SIG-M5 (cell line): Measurements from ENCODE around the gene TCIRG1.

ENCODE experiments used
- DNase-seq: peaks from one replicate; lab custom pipeline; 2025; lab: John Stamatoyannopoulos, UW

Gene TCIRG1

DNA sequence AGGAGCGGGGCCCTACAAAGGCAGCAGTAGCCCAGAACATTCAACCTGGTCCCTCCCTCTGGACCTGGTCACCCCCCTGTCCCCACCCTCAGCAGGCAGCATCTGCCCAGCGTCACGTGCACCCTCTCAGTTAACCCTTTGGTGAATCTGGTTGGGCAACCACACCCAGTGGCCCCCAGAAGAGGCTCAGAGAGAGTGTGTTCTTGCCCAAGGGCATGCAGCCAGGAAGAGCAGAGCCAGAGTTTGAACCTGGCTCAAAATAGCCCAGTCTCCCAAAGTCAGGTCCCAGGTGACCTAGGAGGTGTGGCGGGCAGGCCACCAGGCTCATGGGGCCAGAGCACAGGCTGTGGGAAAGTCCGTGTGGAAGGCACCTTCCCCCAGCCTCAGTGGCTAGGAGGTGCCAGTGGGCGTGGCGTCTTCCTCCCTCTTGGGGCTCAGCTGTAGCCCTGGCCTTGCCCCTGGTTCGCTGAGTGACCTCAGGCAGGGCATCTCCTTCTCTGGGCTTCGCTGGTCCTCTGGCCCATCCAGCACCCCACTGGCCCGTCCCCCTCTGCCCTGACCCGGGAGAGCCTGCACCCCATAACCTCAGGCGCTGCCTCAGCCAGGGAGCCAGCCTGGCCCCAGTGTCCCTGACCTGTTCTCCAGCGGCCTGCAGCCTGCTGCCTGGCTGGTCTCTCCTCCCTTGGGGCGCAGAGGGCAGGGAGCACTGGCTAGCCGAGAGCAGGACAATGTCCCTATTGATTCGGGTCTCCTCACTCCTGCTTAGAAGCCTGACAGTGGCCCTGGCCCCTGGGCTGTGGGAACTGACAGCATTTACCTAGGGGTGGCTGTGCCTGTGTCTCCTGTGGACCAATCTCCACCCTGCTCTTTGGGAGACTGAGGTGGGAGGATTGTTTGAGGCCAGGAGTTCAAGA, 21.7 kb upstream of the TCIRG1 start:
- no peak for DNase-seq

DNA sequence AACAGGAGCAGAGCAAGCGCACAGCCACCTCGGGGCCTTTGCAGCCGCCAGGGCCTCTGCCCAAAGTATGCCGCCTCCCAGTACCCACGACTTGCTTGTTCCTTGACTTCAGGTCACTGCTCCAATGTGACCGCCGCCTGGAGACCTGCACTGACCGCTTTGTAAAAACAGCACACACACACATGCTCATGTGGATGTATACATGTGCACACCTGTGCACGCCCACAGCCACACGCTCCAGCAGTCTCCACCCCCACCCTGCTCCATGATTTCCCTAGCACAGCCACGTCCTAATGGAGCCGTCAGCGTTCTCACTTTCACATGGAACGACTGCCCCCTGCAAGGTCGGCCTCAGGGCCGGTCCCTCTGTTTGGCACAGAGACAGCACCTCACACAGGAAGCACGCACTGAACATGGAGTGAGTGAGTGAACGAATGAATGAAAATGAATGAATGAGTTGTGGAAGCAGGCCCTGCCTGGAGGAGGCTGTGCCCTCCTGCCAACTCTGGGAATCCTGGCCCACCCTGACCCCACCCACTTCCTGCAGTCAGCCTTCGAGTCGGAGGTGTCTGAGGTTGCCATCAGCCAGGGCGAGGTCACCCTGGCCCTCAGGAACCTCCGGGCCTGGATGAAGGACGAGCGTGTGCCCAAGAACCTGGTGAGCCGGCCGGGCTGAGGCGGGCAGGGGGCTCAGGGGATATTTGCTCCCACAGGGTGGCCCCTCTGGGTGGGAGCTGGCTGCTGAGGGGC, 20.7 kb upstream of the TCIRG1 start:
- DNase-seq, result no peak

DNA sequence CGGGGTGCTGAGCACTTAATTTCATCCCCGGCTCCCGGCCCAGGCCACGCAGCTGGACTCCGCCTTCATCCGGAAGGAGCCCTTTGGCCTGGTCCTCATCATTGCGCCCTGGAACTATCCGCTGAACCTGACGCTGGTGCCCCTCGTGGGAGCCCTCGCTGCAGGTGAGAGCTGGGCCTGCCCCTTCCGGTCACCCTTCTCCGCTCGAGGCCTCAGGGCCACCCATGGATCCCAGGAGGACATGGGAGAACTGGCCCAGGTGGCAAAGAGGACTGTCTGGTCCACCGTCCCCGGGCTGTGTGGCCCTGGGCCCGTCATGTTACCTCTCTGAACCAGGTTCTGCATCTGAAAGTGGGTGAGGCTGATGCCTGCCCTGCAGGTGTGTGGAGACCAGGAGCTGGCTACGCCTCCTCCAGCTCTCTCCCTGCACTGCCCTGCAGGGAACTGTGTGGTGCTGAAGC, 20.1 kb upstream of the TCIRG1 start:
- DNase-seq, result no peak

DNA sequence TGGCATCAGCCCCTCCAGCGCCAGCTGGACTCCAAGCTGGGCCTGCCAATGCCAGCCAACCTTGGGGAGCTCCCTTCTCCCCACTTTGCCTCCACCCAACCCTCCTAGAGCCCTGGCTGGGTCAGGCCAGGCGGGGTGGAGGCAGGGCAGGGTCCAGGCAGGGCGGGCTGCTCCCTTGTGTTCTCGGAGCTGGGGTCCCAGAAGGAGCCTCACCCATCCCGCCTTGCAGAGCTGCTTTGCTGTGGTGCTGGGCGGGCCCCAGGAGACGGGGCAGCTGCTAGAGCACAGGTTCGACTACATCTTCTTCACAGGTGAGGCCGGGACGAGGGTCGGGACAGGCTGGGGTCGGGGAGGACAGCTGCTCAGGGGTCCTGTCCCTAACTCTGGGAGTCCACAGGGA, 19.3 kb upstream of the TCIRG1 start:
- DNase-seq, result no peak

DNA sequence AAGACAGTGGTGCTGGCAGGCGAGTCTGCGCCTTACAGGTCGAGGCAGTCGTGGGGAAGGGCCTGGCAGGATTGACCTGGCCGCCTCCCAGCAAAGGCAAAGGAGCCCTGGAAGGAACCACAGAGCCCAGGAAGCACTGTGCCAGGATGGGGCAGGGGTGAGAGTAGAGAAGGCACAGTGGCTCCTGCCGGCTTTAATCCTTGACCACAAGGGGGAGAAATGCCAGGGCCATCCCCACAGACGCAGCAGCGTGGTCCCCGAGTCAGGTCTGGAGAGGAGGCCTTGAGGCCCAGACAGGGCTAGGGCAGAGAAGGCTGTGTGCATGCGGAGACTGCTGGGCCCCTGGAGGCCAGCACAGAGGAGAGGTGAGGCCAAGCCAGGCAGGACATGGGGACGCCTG, 18.2 kb upstream of the TCIRG1 start:
- no peak for DNase-seq

DNA sequence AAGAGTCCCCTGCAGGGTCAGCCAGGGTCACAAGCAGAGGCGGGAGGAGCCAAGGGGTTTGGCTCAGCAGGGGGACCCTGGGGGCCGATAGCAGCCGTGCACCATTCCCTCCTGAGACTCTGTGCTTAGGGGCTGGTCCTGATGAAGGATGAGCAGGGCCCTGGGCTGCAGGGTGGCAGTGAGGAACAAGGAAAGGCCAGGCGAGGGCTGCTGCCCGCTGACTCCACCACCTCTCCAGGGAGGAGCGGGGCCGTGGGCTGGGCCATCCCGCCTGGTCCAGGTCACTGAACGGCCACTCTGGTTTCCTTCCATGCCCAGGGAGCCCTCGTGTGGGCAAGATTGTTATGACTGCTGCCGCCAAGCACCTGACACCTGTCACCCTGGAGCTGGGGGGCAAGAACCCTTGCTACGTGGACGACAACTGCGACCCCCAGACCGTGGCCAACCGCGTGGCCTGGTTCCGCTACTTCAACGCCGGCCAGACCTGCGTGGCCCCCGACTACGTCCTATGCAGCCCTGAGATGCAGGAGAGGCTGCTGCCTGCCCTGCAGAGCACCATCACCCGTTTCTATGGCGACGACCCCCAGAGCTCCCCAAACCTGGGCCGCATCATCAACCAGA, 17.5 kb upstream of the TCIRG1 start:
- no peak for DNase-seq

DNA sequence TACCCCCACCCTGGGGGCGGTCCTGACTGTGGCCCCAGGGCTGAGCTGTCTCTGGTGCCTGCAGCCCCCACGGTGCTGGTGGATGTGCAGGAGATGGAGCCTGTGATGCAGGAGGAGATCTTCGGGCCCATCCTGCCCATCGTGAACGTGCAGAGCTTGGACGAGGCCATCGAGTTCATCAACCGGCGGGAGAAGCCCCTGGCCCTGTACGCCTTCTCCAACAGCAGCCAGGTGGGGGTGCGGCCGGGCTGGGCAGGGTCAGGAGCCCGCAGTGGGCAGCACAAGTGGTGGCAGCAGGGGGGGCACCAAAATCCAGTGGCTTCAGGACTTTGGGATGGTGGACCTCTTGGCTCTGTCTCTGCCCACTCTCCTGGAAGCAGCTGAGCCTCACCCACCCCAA, 16.3 kb upstream of the TCIRG1 start:
- DNase-seq, result no peak

DNA sequence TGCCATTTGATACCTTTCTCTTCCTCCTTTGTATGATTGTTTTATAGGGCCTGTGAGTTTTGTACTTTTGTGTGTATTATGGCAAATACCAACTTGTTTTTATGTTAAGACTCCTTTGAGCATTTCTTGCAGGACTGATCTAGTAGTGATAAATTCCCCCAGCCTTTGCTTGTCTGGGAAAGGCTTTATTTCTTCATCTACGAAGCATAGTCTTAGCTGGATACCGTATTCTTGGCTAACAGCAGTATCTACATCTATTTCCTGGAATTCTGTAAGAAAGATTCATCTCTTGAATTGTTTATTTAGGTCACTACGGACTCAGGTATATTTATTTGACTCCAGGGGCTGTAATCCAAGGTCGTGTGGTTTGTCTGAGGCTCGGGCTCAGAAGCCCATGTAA, 14.3 kb upstream of the TCIRG1 start:
- no peak for DNase-seq

DNA sequence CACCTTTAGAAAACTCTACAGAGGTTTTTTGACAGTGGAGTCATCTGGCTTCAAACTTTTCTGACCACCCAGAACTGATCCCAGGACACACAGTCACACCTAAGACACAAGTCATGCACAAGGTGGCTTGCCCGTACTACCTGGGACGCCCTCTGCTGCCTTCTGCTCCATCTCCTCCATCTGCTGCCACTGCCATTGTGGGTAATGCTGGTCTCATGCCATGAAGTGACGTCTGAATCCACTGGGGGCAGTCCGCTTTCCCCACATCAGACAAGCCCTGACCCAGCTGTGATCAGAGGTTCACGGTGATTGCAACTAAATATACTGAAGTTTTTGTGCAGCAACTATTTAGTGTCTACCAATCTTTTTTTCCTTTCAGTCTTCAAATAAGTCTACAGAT, 13.8 kb upstream of the TCIRG1 start:
- DNase-seq, result no peak

DNA sequence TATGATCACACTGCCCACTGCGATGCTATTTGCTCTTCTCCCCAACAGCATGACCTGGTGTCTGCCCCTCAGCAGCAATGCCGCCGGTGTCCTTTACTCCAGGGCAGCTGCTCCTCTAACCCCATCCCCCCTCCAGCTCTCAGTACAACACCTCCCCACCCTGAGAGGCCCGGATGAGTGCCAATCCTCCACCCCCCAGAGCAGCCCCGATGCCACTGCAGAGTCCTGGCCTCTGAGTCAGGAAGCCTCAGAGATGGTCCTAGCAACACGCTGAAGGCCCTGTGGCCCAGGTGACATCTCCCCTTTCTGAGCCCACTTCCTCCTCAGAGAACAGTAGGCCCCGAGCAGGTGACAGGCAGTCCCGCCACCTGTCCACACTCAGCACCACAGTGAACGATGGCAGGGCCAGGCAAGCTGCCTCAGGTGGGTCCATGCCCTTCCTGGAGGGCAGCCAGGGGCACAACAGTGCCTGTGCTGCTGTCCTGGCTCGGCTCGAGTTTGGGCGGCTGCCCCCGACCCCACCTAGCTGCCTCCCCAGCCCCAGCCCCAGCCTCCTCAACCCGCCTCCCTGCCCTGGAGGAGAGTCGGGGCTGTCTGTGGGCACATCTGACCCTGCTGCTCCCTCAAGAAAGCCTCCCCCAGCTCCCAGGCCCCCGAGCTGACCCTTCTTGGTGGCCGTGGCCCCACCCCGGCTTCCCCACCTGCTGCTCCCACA, 12.3 kb upstream of the TCIRG1 start:
- no peak for DNase-seq

DNA sequence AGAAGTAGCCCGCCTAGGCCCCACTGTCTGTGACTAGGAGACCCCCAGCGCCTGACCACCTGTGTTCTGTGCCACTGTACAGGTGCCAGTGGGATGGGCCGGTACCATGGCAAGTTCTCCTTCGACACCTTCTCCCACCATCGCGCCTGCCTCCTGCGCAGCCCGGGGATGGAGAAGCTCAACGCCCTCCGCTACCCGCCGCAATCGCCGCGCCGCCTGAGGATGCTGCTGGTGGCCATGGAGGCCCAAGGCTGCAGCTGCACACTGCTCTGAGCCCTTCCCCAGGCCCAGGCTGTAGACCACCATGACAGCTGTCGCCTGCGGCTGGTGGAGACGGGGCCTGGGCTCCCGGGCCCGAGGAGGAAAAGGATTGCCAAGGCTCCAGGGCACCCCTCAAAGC, 11.2 kb upstream of the TCIRG1 start:
- DNase-seq, result no peak

DNA sequence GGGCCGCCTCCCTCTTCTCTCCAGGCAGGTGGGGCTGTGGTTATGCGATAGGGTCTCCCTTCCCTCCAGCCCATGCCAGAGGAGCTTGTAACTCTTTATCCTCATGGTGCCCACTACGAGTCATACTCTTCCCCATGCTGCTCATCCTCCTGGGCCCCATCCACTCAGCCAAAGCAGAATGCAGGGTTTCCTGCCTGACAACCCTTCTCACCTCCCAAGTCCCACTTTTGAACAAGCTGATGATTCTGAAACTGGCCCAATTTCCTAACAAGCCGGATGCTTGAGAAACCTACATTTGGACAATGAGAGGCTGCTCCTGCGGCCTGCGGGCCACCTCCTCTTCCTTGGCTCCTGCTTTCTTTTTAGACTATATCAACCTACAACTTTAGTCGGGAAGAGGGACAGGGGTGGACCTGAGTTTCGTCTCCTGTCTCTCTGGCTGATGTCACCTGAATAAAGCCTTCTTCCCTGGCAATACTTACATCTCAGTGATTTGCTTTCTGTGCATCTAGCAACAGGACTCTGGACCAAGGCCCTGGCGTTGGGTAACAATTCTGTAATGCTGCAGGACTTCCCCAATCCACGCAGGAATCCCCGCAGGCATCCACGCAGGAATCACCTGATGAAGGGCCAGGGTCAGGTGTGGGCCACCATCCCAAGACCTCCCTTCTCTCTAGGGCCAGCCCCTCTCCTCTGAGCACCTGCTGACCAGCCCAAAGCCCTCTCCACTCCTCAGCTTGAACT, 9.9 kb upstream of the TCIRG1 start:
- DNase-seq, result no peak

DNA sequence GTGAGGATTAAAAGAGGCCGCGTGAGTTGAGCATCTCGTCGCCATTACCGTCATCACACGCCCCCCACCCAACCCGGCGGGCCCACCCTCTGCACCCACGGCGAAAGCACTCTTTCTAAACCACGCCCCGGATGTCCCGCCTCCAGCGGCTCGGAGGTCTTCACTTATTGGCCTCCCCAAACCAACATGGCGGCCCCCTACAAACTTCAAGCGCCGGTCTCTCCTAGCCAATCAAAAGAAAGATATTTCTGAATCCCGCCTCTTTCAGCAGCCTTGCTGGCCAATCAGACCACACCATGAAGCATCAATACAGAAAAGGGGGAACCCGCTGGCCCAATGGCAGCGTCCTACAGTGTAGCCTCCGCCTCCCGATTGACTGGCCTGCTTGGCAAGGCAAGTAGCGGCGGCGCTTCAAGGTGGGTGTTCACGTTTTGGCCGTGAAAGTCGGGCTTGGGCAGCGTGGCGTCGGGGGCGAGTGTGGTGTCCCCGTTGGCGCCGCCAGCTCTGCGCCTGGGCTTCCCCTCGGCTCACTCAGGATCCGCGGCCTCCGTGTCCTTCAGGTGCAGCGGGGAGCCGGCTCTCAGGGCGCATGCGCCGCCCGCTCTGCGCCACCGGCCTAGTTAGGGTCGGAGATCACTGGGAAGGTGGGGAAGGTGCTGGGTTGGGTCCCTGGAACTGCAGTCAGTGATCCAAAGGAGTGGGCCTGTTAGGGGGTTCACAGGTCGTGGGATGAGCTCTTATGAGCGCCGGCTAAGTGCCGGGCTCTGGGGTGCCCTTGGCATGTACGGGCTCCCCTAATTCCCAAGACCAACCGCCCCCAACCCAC, 8.3 kb upstream of the TCIRG1 start, which contains the start of gene NDUFS8:
Gene NDUFS8 (plus strand): TSS at position 364 of the 826 bp plus-strand sequence. CDS start 1,471 bp downstream, outside the sequence.
- peak; percentile 94 for DNase-seq

DNA sequence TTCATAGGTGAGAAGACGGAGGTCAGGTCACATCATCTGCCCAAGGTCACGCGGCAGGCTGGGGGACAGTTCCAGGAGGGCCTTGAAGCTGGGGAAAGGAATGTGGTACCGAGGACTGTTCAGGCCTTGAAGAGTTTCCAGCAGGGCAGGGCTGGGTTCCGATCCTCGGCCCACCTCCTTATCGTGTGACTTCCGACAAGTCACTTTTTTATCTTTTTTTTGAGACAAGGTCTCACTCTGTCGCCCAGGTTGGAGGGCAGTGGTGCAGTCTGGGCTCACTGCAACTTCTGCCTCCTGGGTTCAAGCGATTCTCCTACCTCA, 7.7 kb upstream of the TCIRG1 start:
- DNase-seq, result no peak

DNA sequence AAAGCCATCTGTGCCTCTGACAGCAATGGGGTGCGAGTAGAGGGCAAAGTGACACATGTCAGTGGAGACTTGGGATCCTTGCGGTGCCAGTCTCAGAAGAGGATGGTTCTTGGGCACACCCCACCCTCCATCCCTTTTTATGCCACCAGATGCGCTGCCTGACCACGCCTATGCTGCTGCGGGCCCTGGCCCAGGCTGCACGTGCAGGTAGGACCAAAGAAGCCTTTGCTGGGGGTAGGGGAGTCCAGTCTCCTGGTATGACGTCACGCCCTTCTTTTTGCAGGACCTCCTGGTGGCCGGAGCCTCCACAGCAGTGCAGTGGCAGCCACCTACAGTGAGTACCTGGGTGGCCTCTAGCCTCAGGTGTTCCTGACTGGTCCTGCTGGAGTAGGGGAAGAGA, 6.8 kb upstream of the TCIRG1 start:
- no peak for DNase-seq

DNA sequence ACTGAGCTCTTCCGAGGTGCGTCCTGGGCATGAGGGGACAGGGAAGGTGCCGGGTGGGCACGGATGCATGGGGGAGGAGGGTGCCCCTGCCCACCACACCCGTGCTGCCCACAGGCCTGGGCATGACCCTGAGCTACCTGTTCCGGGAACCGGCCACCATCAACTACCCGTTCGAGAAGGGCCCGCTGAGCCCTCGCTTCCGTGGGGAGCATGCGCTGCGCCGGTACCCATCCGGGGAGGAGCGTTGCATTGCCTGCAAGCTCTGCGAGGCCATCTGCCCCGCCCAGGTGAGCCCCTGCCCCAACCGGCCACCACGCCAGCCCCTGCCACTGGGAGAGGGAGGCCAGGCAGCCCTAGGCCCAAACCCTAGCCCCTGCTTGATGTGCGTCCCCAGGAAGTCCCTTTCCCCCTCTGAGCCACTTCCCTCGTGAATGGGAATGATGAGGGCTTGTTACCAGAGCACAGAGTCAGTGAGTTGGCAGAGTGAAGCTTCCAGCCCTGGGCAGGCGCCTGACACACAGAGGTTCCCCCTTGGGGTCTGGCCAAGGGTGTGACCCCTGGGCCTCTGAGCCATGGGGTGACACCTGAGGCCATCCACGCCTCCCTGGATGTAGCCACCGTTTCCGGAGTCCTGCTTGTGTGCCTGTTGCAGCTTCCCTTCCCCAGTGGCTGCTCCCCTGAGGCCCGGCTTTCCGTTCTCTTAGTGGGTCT, 5.7 kb upstream of the TCIRG1 start:
- no peak for DNase-seq

DNA sequence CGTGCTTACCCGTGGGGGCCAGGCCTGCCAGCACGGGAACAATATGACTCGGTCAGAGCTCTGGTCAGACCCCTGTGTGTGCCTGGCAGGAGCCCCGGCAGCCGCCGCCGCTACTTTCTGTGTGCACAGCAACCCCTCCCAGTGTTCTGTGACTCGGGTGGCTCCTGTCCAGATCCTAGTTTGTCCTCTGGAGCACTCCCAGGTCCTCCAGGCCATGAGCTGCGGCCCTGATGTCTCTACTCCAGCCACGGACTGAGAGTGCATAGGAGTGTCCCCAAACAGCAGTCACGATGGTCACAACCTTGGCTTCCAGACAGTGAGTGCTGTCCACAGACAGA, 5.1 kb upstream of the TCIRG1 start:
- no peak for DNase-seq

DNA sequence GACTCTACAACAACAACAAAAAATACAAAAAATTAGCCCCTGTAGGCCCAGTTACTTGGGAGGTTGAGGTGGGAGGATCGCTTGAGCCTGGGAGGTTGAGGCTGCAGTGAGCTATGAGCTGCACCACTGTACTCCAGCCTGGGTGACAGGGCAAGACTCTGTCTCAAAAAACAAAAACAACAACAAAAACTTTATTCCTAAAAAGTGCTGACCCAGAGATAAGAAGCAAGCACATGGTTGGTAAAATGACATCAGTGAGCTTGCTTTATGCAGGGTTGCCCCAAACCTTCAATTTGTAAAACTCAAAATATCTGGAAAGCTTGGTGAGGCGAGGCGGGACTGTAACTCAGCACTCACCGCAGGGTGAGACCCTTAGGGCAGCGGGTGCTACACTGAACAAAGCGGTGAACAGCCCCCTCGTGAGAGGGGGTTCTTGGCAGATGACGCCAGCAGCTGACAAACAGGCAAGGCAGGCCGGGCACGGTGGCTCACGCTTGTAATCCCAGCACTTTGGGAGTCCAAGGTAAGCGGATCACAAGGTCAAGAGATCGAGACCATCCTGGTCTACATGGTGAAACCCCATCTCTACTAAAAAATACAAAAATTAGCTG, 3.5 kb upstream of the TCIRG1 start:
- DNase-seq, result no peak

DNA sequence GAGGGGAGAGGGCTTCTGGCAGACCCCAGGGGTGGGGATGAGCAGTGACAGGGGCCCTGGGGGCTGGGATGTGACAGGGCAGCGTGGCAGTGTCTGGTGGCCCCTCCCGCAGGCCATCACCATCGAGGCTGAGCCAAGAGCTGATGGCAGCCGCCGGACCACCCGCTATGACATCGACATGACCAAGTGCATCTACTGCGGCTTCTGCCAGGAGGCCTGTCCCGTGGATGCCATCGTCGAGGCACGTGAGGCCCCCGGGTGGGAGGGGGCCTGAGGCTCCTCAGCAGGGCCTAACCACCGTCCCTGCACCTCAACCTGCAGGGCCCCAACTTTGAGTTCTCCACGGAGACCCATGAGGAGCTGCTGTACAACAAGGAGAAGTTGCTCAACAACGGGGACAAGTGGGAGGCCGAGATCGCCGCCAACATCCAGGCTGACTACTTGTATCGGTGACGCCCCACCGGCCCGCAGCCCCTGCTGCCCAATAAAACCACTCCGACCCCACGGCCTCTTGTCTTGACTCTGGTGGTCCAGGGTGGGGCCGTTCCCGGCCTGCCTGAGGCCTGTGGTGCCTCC, 2.6 kb upstream of the TCIRG1 start:
- no peak for DNase-seq
